ENCODE results near the gene MTCL3. TPM values are rescaled to one million over a fixed set of nuclear protein-coding genes. Genes with fewer than 3 reads are reported as not detected.
"Not testable (repeated sequence)": the region's sequence is repeated elsewhere in the genome, so short reads cannot be mapped to it uniquely, and the experiment has no call there.

Gene MTCL3

GRCh38 chr6:127436578-127437110 is 82.5 kb downstream of the MTCL3 start:
- H3K27ac ChIP-seq (ENCODE audit: low read length): no peak overlapping the region
- H3K4me3 ChIP-seq (ENCODE audit: low read length): no peak overlapping the region
- no peaks in the 10 kb centered on the region for H3K36me3 ChIP-seq (ENCODE audit: control insufficient read depth, insufficient read depth, low read length)
- no peaks in the 10 kb centered on the region for H3K4me1 ChIP-seq (ENCODE audit: control insufficient read depth, insufficient read depth, low read length)
- H3K9me3 ChIP-seq (ENCODE audit: control insufficient read depth, low read depth, low read length): no peaks in the 10 kb centered on the region
- no peaks in the 10 kb centered on the region for H3K27me3 ChIP-seq (ENCODE audit: control insufficient read depth, insufficient read depth, low read length)
- no peak for DNase-seq
- no CpG with 5 or more reads among the region's 3 CpGs for WGBS (ENCODE audit: insufficient coverage, low lambda C conversion rate)

- Histone ChIP-seq H3K27ac (ENCODE audit: low read length) (no peak overlapping the region), H3K36me3 (ENCODE audit: control insufficient read depth, insufficient read depth, low read length) (no peaks in the 10 kb centered on the region), H3K9me3 (ENCODE audit: control insufficient read depth, low read depth, low read length) (no peaks in the 10 kb centered on the region), H3K4me3 (ENCODE audit: low read length) (no peak overlapping the region), H3K27me3 (ENCODE audit: control insufficient read depth, insufficient read depth, low read length) (no peaks in the 10 kb centered on the region), H3K4me1 (ENCODE audit: control insufficient read depth, insufficient read depth, low read length) (no peaks in the 10 kb centered on the region)
- DNase-seq: no peak
- 78% methylated on average over 2 of the region's 7 CpGs for WGBS (ENCODE audit: insufficient coverage, low lambda C conversion rate)
Measured at GRCh38 chr6:127435626-127436220, 83.4 kb downstream of the MTCL3 start.

- Histone ChIP-seq H3K27ac (ENCODE audit: low read length) (no peak overlapping the region), H3K4me3 (ENCODE audit: low read length) (no peak overlapping the region), H3K36me3 (ENCODE audit: control insufficient read depth, insufficient read depth, low read length) (no peaks in the 10 kb centered on the region), H3K4me1 (ENCODE audit: control insufficient read depth, insufficient read depth, low read length) (no peaks in the 10 kb centered on the region), H3K27me3 (ENCODE audit: control insufficient read depth, insufficient read depth, low read length) (no peaks in the 10 kb centered on the region), H3K9me3 (ENCODE audit: control insufficient read depth, low read depth, low read length) (no peaks in the 10 kb centered on the region)
- DNase-seq: no peak
Measured at GRCh38 chr6:127434651-127435050, 84.5 kb downstream of the MTCL3 start.

- H3K27ac ChIP-seq (ENCODE audit: low read length); DNase-seq; H3K9me3 ChIP-seq (ENCODE audit: control insufficient read depth, low read depth, low read length); H3K4me3 ChIP-seq (ENCODE audit: low read length); H3K4me1 ChIP-seq (ENCODE audit: control insufficient read depth, insufficient read depth, low read length); H3K36me3 ChIP-seq (ENCODE audit: control insufficient read depth, insufficient read depth, low read length); H3K27me3 ChIP-seq (ENCODE audit: control insufficient read depth, insufficient read depth, low read length): not testable (repeated sequence)
- no CpG with 5 or more reads among the region's 9 CpGs for WGBS (ENCODE audit: insufficient coverage, low lambda C conversion rate)
Measured at GRCh38 chr6:127428562-127428961, 90.6 kb downstream of the MTCL3 start.

GRCh38 chr6:127423921-127424320 is 95.2 kb downstream of the MTCL3 start:
- Histone ChIP-seq H3K27me3 (ENCODE audit: control insufficient read depth, insufficient read depth, low read length) (no peaks in the 10 kb centered on the region), H3K27ac (ENCODE audit: low read length) (no peak overlapping the region), H3K4me3 (ENCODE audit: low read length) (no peak overlapping the region), H3K9me3 (ENCODE audit: control insufficient read depth, low read depth, low read length) (no peaks in the 10 kb centered on the region), H3K36me3 (ENCODE audit: control insufficient read depth, insufficient read depth, low read length) (no peaks in the 10 kb centered on the region), H3K4me1 (ENCODE audit: control insufficient read depth, insufficient read depth, low read length) (no peaks in the 10 kb centered on the region)
- WGBS (ENCODE audit: insufficient coverage, low lambda C conversion rate): no CpG with 5 or more reads among the region's 2 CpGs
- DNase-seq: no peak

Other genes with a start within 250 kb of the MTCL3 start
- gene ECHDC1, start 175.7 kb downstream of the MTCL3 start, polyA plus RNA-seq: 67.3 TPM
- 11.2 TPM for gene KIAA0408, start 59.9 kb downstream of the MTCL3 start, polyA plus RNA-seq
- gene C6orf58, start 57.8 kb upstream of the MTCL3 start, polyA plus RNA-seq: 0.12 TPM

All from large intestine (tissue), 3 donors.